WTC11 (cell line): ENCODE results near the gene SDF2L1.

Experiments used
- ATF2 ChIP-seq: sonication (generic); formaldehyde crosslinking; IDR thresholded peaks from 2 replicates; pipeline ENCODE4 v1.8.1; 2022; ENCODE audit warnings: low read depth, missing genetic modification reagents, borderline replicate concordance
- CBFB ChIP-seq: sonication (generic); formaldehyde crosslinking; IDR thresholded peaks from 2 replicates; pipeline ENCODE4 v1.8.1; 2022; ENCODE audit warnings: mild to moderate bottlenecking, low read depth, missing genetic modification reagents
- CREB1 ChIP-seq: sonication (generic); formaldehyde crosslinking; IDR thresholded peaks from 2 replicates; pipeline ENCODE4 v1.8.0; 2023; ENCODE audit warnings: mild to moderate bottlenecking, missing genetic modification reagents
- CTCF ChIP-seq: fragments of 200-600 bp; IDR thresholded peaks from 2 replicates; pipeline ENCODE4 v1.8.0; 2022; ENCODE audit warnings: antibody characterized with exemption
- ELF4 ChIP-seq: sonication (generic); formaldehyde crosslinking; IDR thresholded peaks from 2 replicates; pipeline ENCODE4 v1.8.1; 2022; ENCODE audit warnings: low read depth, mild to moderate bottlenecking, moderate library complexity, missing genetic modification reagents
- MXD4 ChIP-seq: fragments of 250-450 bp; sonication (Bioruptor Pico); IDR thresholded peaks from 2 replicates; pipeline ENCODE4 v1.8.0; 2021; ENCODE audit warnings: mild to moderate bottlenecking, moderate library complexity, borderline replicate concordance
- NR3C1 ChIP-seq: sonication (generic); formaldehyde crosslinking; conservative IDR thresholded peaks from 2 replicates; pipeline ENCODE4 v1.8.1; 2023; ENCODE audit warnings: low read depth, mild to moderate bottlenecking, missing genetic modification reagents
- RELA ChIP-seq: sonication (generic); formaldehyde crosslinking; IDR thresholded peaks from 2 replicates; pipeline ENCODE4 v1.8.1; 2022; ENCODE audit warnings: missing genetic modification reagents, mild to moderate bottlenecking, borderline replicate concordance
- ZBTB21 ChIP-seq: sonication (generic); formaldehyde crosslinking; IDR thresholded peaks from 2 replicates; pipeline ENCODE4 v1.8.1; 2023; ENCODE audit warnings: mild to moderate bottlenecking, missing genetic modification reagents, borderline replicate concordance
- ZNF512 ChIP-seq: sonication (generic); formaldehyde crosslinking; IDR thresholded peaks from 2 replicates; pipeline ENCODE4 v1.8.1; 2022; ENCODE audit warnings: missing genetic modification reagents, borderline replicate concordance

- TF ChIP-seq CTCF (no peak), MXD4 (CRISPR knock-in tag) (no peak), ZNF512 (no peak), CBFB (CRISPR knock-in tag) (no peak), ATF2 (CRISPR knock-in tag) (no peak), ZBTB21 (CRISPR knock-in tag) (no peak), NR3C1 (no peak), RELA (CRISPR knock-in tag) (no peak), ELF4 (no peak), CREB1 (CRISPR knock-in tag) (no peak)
Measured at GRCh38 chr22:21686193-21686608, 44.1 kb downstream of the SDF2L1 start.
